Coronary artery (tissue), 2 donors: Measurements from ENCODE around the gene BARD1.
"Not testable (repeated sequence)": the region's sequence is repeated elsewhere in the genome, so short reads cannot be mapped to it uniquely, and the experiment has no call there.

Experiments used
- DNase-seq: peaks from one replicate; pipeline ENCODE4 v3.0.0-alpha.2; 2017; ENCODE audit warnings: low spot score
- H3K27ac ChIP-seq, 2 donors: fragments of 200-600 bp; sonication (generic); one replicate each; pipeline ENCODE4 v1.5.1; 2016 to 2019
- H3K4me3 ChIP-seq: fragments of 200-600 bp; sonication (generic); 2 replicates; pipeline ENCODE4 v1.5.1; 2016; ENCODE audit warnings: mild to moderate bottlenecking, moderate library complexity
- TF ChIP-seq, protein P1 (sequence below): fragments of 200-600 bp; sonication (generic); IDR thresholded peaks from one replicate; pipeline ENCODE4 v1.5.1; 2019; ENCODE audit warnings: antibody characterized with exemption

BARD1 gene

DNA sequence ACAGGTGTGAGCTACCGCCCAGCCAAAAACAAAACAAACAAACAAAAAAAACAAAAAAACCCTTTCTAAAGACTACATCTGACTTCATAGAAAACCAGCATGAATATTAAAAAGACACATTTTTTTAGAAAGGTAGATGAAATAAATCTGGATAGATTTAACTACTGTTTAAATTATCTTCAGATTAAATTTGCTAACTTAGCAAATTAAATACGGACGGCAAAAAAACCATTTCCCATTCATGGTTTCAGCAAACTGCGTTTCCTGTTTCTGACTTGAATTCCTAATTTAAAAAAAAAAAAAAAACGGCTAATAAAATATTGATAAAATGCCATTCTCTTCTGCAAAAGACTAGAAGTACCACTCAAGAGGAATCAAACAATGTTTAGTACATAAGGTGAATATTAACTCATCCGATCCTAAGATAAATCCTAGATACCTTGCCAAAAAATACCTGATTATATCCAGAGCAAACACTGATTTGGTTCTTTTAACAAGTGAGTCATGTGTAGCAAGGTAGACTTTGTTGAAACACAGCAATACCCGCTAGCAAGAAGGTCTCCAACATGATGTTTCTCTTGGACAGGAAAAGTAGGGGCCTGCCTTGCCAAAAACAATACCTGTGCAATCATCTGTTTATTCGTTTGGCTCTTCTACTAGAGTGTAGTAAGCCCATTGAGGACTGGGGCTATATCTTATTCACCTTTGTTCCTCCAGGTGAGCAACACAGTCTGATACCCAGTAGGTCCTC lies 96.2 kb downstream of the BARD1 start:
- no peak for DNase-seq
- TF ChIP-seq, protein P1, sequence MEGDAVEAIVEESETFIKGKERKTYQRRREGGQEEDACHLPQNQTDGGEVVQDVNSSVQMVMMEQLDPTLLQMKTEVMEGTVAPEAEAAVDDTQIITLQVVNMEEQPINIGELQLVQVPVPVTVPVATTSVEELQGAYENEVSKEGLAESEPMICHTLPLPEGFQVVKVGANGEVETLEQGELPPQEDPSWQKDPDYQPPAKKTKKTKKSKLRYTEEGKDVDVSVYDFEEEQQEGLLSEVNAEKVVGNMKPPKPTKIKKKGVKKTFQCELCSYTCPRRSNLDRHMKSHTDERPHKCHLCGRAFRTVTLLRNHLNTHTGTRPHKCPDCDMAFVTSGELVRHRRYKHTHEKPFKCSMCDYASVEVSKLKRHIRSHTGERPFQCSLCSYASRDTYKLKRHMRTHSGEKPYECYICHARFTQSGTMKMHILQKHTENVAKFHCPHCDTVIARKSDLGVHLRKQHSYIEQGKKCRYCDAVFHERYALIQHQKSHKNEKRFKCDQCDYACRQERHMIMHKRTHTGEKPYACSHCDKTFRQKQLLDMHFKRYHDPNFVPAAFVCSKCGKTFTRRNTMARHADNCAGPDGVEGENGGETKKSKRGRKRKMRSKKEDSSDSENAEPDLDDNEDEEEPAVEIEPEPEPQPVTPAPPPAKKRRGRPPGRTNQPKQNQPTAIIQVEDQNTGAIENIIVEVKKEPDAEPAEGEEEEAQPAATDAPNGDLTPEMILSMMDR, result no peak
- Histone ChIP-seq H3K4me3 (no peak overlapping the region), H3K27ac (no peak overlapping the region)

DNA sequence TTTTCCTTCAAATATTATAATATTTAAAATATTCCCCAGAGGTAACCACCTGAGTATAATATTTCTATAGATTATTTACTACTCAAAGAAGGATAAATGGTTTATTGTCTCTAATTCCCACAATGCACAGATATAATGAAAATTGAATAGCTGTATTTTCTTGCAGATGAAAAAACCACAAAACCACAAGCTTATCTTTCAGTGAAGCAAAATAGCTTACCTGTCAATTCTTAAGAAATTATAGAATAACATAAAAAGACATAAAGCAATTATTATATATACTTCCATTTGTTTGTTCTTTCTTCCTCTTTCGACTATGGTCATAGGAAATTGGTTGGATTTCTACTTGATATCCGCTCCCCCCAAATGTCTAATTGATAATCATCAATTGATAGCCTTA lies 98.8 kb downstream of the BARD1 start:
- Histone ChIP-seq H3K4me3 (no peak overlapping the region), H3K27ac (no peak overlapping the region)
- DNase-seq, result no peak
- TF ChIP-seq, protein P1, result no peak

DNA sequence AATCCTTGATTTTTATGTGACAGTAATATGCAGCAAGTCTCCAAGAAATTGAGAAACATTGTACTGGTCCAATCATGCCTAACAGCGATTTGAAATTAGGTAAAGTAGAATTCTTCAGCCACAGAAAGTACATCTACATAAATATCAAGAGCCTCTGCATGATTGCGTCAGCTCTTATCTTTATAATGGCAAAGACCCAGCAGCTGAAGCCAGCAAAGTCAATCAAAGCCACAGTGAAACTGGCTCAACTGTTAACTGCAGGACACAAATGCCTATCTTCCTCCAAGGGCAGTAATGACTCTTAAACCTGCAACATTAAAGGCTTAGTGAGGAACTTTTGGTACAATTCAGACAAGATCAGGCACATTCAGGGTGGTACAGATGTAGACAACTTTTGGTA lies 102.5 kb downstream of the BARD1 start:
- DNase-seq, result no peak

DNA sequence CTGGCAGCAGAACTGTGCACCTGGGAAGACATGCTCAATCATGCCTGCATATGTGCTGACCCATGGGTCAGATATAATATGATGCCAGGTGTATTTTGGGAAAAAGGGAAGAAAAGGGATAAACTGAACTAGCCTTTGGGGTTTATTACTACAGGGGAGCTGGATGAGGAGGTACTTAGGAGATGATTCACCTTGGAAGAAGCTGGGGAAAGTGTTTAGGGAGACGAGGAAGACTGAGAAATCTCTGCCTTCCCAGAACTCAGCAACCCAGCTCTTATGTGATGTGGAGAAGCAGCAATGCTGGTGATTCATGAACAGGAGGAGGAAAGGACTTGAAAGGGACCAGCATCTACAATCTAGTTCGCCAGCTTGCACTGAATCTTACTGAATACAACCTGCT lies 110.2 kb downstream of the BARD1 start:
- Histone ChIP-seq H3K4me3 (no peak overlapping the region), H3K27ac (no peak overlapping the region)
- DNase-seq, result no peak
- TF ChIP-seq, protein P1, result no peak

More for the DNA sequence above, 102.5 kb downstream of the BARD1 start:
- H3K27ac ChIP-seq, result no peak overlapping the region
- TF ChIP-seq, protein P1, result no peak
- no peak overlapping the region for H3K4me3 ChIP-seq

DNA sequence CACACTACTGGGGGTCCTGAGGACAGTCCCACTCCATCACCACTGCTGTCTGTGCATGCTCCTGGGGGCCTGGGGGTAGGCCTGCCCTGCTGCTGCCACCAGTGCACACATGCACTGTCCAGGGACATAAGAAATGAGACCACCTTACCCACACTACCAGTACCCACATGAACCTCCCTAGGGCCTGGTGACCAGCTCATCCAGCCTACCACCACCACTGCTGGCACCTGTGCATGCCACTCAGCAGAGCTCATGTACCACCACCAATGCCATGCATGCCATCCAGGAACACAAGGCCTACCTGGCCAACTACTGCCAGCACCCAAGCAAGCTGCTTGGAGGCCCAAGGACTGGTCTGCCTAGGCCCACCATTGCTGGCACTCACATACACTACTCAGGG lies 112.8 kb downstream of the BARD1 start:
- no peak overlapping the region for H3K4me3 ChIP-seq
- TF ChIP-seq, protein P1, result no peak
- no peak overlapping the region for H3K27ac ChIP-seq
- DNase-seq, result no peak

DNA sequence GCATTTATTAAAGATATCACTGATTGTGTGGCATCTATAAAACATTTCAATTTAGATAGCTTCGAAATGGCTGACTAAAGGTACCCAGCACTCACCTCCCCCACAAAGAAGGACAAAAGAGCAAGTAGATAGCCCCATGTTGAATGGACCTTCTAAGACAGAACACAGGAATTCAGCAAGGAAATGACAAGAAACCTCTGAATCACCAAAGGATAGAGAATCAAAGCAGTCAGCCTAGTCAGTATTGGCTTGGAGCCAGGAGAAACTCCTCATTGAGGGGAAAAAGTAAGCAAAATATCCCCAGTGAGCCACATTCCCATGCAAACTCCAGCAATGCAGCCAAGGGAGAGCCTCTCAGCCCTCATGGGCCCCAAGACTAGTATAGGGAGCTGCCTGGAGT lies 113.7 kb downstream of the BARD1 start:
- Histone ChIP-seq H3K27ac (no peak overlapping the region), H3K4me3 (no peak overlapping the region)
- DNase-seq, result no peak
- TF ChIP-seq, protein P1, result no peak

DNA sequence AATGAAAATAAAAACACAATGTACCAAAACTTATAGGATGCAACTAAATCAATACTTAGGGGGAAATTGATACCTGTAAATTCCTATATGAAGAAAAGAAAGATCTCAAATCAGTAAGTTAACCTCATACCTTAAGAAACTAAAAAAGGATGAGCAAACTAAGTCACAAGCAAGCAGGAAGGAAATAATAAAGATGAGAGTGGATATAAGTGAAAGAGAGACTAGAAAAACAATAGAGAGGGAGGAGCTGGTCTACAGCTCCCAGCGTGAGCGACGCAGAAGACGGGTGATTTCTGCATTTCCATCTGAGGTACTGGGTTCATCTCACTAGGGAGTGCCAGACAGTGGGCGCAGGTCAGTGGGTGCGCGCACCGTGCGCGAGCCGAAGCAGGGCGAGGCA lies 125.9 kb downstream of the BARD1 start:
- not testable (repeated sequence) for H3K4me3 ChIP-seq, DNase-seq, H3K27ac ChIP-seq
